ENCODE measurements around the gene TMEM178B.

The TMEM178B gene

GRCh38 chr7:141464551-141464950, 390.7 kb downstream of the TMEM178B start:
- no peak for DNase-seq (ENCODE audit: low read depth in 2 of 2)

GRCh38 chr7:141466151-141466904, 392.5 kb downstream of the TMEM178B start:
- no peak for DNase-seq (ENCODE audit: low read depth in 2 of 2)

GRCh38 chr7:141468341-141468740, 394.5 kb downstream of the TMEM178B start:
- DNase-seq (ENCODE audit: low read depth in 2 of 2): no peak

GRCh38 chr7:141475679-141476078, 401.8 kb downstream of the TMEM178B start:
- no peak for DNase-seq (ENCODE audit: low read depth in 2 of 2)

GRCh38 chr7:141477865-141478264, 404.0 kb downstream of the TMEM178B start:
- DNase-seq (ENCODE audit: low read depth in 2 of 2): no peak

- no peak for DNase-seq (ENCODE audit: low read depth in 2 of 2)
These were observed 405.0 kb downstream of the TMEM178B start for GRCh38 chr7:141478845-141479244.

GRCh38 chr7:141480953-141481352, 407.1 kb downstream of the TMEM178B start:
- DNase-seq (ENCODE audit: low read depth in 2 of 2): no peak

- DNase-seq (ENCODE audit: low read depth in 2 of 2): no peak
These were observed 408.1 kb downstream of the TMEM178B start for GRCh38 chr7:141481971-141482370.

- DNase-seq (ENCODE audit: low read depth in 2 of 2): no peak
These were observed 409.2 kb downstream of the TMEM178B start for GRCh38 chr7:141483044-141483443.

- no peak for DNase-seq (ENCODE audit: low read depth in 2 of 2)
These were observed 411.0 kb downstream of the TMEM178B start for GRCh38 chr7:141484907-141485306.

- no peak for DNase-seq (ENCODE audit: low read depth in 2 of 2)
These were observed 413.1 kb downstream of the TMEM178B start for GRCh38 chr7:141486959-141487358.

GRCh38 chr7:141490474-141490873, 416.6 kb downstream of the TMEM178B start:
- no peak for DNase-seq (ENCODE audit: low read depth in 2 of 2)

GRCh38 chr7:141495057-141495456, 421.2 kb downstream of the TMEM178B start:
- DNase-seq (ENCODE audit: low read depth in 2 of 2): no peak

- DNase-seq (ENCODE audit: low read depth in 2 of 2): no peak
These were observed 423.5 kb downstream of the TMEM178B start for GRCh38 chr7:141497391-141497790.

GRCh38 chr7:141500608-141501007, 426.7 kb downstream of the TMEM178B start:
- no peak for DNase-seq (ENCODE audit: low read depth in 2 of 2)

- DNase-seq (ENCODE audit: low read depth in 2 of 2): no peak
These were observed 427.6 kb downstream of the TMEM178B start for GRCh38 chr7:141501451-141501850.

GRCh38 chr7:141511316-141511675, 437.4 kb downstream of the TMEM178B start:
- DNase-seq (ENCODE audit: low read depth in 2 of 2): no peak

- DNase-seq (ENCODE audit: low read depth in 2 of 2): no peak
These were observed 438.0 kb downstream of the TMEM178B start for GRCh38 chr7:141511676-141512396.

- no peak for DNase-seq (ENCODE audit: low read depth in 2 of 2)
These were observed 438.7 kb downstream of the TMEM178B start for GRCh38 chr7:141512597-141512996.

- DNase-seq (ENCODE audit: low read depth in 2 of 2): no peak
These were observed 439.9 kb downstream of the TMEM178B start for GRCh38 chr7:141513720-141514119.

- DNase-seq (ENCODE audit: low read depth in 2 of 2): no peak
These were observed 442.1 kb downstream of the TMEM178B start for GRCh38 chr7:141515941-141516340.

- no peak for DNase-seq (ENCODE audit: low read depth in 2 of 2)
These were observed 445.8 kb downstream of the TMEM178B start for GRCh38 chr7:141519623-141520022.

GRCh38 chr7:141522657-141523342, 448.9 kb downstream of the TMEM178B start:
- no peak for DNase-seq (ENCODE audit: low read depth in 2 of 2)
